ENCODE results near the gene CRHBP.

GRCh38 chr5:76999451-76999850 is 46.6 kb downstream of the CRHBP start:
- TF ChIP-seq, protein P1, sequence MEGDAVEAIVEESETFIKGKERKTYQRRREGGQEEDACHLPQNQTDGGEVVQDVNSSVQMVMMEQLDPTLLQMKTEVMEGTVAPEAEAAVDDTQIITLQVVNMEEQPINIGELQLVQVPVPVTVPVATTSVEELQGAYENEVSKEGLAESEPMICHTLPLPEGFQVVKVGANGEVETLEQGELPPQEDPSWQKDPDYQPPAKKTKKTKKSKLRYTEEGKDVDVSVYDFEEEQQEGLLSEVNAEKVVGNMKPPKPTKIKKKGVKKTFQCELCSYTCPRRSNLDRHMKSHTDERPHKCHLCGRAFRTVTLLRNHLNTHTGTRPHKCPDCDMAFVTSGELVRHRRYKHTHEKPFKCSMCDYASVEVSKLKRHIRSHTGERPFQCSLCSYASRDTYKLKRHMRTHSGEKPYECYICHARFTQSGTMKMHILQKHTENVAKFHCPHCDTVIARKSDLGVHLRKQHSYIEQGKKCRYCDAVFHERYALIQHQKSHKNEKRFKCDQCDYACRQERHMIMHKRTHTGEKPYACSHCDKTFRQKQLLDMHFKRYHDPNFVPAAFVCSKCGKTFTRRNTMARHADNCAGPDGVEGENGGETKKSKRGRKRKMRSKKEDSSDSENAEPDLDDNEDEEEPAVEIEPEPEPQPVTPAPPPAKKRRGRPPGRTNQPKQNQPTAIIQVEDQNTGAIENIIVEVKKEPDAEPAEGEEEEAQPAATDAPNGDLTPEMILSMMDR (IDR thresholded peaks at IDR 0.05) = no peak
- no peak for TF ChIP-seq ZFX (IDR thresholded peaks at IDR 0.05; ENCODE audit: borderline replicate concordance)

All from 22Rv1 (cell line).